HUDEP-2 (cell line): ENCODE measurements around the gene CEP89.
"Not testable (repeated sequence)": the region's sequence is repeated elsewhere in the genome, so short reads cannot be mapped to it uniquely, and the experiment has no call there.

ENCODE experiments used
- DNase-seq, 76 experiments: peaks; one replicate each; lab custom pipeline; 2025; ENCODE audit not compliant: unreplicated experiment in 76 of 76; lab: John Stamatoyannopoulos, UW

CEP89 gene

GRCh38 chr19:32856818-32857217 is 114.9 kb downstream of the CEP89 start:
- DNase-seq, result not testable (repeated sequence)

- no peak for DNase-seq
These were observed 119.5 kb downstream of the CEP89 start for GRCh38 chr19:32852216-32852615.

- not testable (repeated sequence) for DNase-seq
These were observed 123.7 kb downstream of the CEP89 start for GRCh38 chr19:32848035-32848434.

GRCh38 chr19:32843716-32844245 is 128.0 kb downstream of the CEP89 start:
- DNase-seq, result no peak

- no peak for DNase-seq
These were observed 129.7 kb downstream of the CEP89 start for GRCh38 chr19:32842061-32842460.

GRCh38 chr19:32837531-32837930 is 134.2 kb downstream of the CEP89 start:
- DNase-seq, result no peak

GRCh38 chr19:32833388-32833787 is 138.4 kb downstream of the CEP89 start:
- DNase-seq, result not testable (repeated sequence)

- not testable (repeated sequence) for DNase-seq
These were observed 138.9 kb downstream of the CEP89 start for GRCh38 chr19:32832825-32833224.

GRCh38 chr19:32832094-32832493 is 139.7 kb downstream of the CEP89 start:
- DNase-seq, result not testable (repeated sequence)

- DNase-seq, result no peak
These were observed 140.1 kb downstream of the CEP89 start for GRCh38 chr19:32831611-32832010.

GRCh38 chr19:32830231-32831014 is 141.3 kb downstream of the CEP89 start:
- DNase-seq, result no peak

GRCh38 chr19:32829345-32829896 is 142.3 kb downstream of the CEP89 start:
- DNase-seq, result no peak

- DNase-seq, result no peak
These were observed 143.0 kb downstream of the CEP89 start for GRCh38 chr19:32828643-32829344.

- no peak for DNase-seq
These were observed 143.6 kb downstream of the CEP89 start for GRCh38 chr19:32828139-32828538.
